ENCODE measurements around the gene UBE2I.

The UBE2I gene

DNA sequence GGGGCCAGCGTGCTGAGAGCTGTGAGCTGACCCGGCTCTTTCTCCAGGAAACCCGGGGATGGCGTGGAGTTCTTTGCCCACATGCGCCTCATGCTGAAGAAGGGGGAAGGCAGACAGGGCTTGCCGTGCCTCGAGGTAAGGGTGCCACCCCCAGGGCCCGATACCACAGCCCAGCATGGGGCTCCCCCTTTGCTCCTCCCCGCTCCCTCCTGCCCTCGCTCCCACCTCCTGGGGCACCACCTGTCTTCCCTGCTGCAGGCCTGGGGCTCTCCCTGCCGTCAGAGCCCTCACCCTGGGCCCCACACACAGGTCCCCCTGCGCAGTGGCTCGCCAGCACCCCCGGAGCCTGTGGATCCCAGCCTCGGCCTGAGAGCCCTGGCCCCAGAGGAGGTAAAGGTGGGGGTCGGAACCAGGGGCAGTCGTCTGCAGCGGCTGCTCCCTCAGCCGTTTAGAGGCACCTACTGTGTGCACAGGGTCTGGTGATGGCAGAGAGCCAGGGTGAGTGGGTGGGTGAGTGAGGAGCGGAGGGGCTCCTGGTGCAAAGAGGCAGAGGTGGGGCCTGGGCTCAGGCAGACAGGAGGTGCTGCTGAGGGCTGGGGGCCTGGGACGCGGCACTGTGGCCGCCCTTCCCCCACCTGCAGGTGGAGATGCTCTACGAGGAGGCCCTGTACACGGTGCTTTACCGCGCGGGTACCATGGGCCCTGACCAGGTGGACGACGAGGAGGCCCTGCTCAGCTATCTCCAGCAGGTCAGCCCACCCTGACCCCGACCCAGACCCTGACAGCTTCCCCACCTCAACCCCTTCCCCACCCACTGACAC lies 29.6 kb downstream of the UBE2I start:
- TF ChIP-seq, protein P1, sequence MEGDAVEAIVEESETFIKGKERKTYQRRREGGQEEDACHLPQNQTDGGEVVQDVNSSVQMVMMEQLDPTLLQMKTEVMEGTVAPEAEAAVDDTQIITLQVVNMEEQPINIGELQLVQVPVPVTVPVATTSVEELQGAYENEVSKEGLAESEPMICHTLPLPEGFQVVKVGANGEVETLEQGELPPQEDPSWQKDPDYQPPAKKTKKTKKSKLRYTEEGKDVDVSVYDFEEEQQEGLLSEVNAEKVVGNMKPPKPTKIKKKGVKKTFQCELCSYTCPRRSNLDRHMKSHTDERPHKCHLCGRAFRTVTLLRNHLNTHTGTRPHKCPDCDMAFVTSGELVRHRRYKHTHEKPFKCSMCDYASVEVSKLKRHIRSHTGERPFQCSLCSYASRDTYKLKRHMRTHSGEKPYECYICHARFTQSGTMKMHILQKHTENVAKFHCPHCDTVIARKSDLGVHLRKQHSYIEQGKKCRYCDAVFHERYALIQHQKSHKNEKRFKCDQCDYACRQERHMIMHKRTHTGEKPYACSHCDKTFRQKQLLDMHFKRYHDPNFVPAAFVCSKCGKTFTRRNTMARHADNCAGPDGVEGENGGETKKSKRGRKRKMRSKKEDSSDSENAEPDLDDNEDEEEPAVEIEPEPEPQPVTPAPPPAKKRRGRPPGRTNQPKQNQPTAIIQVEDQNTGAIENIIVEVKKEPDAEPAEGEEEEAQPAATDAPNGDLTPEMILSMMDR (IDR thresholded peaks at IDR 0.05; ENCODE audit: borderline replicate concordance, extremely low read depth, low read length, poor library complexity, severe bottlenecking): no peak
- TF ChIP-seq EZH2 (IDR thresholded peaks at IDR 0.05; ENCODE audit: borderline replicate concordance, low read depth, low read length, severe bottlenecking): no peak
- Histone ChIP-seq H3K4me2 (ENCODE audit: insufficient read depth, low read length) (no peak overlapping the region), H3K9ac (ENCODE audit: low read depth, low read length) (no peak overlapping the region)

DNA sequence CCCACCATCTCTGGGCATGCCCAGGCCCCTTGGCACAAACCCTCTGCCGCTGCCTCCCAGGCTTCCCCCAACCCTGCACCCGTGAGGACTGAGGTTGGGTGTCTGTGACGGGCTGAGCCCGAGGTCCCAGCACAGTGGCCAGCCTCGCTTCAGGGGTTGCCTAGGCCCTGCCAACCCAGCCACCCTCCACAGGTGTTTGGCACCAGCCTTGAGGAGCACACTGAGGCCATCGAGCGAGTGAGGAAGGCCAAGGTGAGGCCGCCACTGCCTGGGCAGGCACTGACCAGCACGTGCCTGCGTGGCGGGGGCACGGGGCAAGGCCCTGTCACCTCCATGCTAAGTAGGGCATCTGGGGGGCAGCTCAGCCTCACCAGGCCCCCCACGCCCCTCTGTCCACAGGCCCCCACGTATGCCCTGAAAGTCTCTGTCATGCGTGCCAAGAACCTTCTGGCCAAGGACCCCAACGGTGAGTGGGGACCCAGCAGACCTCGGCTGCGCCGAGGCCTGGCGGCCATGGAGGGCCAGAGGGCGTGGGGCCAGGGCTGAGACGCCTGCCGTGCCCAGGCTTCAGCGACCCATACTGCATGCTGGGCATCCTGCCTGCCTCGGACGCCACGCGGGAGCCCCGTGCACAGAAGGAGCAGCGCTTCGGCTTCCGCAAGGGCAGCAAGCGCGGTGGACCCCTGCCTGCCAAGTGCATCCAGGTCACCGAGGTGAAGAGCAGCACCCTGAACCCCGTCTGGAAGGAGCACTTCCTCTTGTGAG lies 31.5 kb downstream of the UBE2I start:
- TF ChIP-seq EZH2 (IDR thresholded peaks at IDR 0.05; ENCODE audit: borderline replicate concordance, low read depth, low read length, severe bottlenecking): no peak
- TF ChIP-seq, protein P1 (IDR thresholded peaks at IDR 0.05; ENCODE audit: borderline replicate concordance, extremely low read depth, low read length, poor library complexity, severe bottlenecking): no peak
- Histone ChIP-seq H3K9me3 (ENCODE audit: insufficient read depth, low read length, severe bottlenecking) (no peaks in the 10 kb centered on the region), H2AFZ (ENCODE audit: low read depth, low read length) (no peak overlapping the region), H3K27ac (ENCODE audit: low read length) (no peak overlapping the region), H3K79me2 (ENCODE audit: insufficient read depth, low read length) (no peaks in the 10 kb centered on the region), H4K20me1 (ENCODE audit: insufficient read depth, low read length) (peaks cover 26% of the 10 kb centered on the region), H3K4me3 (ENCODE audit: low read depth in 1 of 2, low read length in 2 of 2) (no peak overlapping the region), H3K36me3 (ENCODE audit: insufficient read depth, low read length) (no peaks in the 10 kb centered on the region), H3K4me1 (ENCODE audit: insufficient read depth, low read length) (peaks cover 32% of the 10 kb centered on the region), H3K9ac (ENCODE audit: low read depth, low read length) (no peak overlapping the region), H3K4me2 (ENCODE audit: insufficient read depth, low read length) (no peak overlapping the region), H3K27me3 (ENCODE audit: insufficient read depth, low read length, poor library complexity) (no peaks in the 10 kb centered on the region)
- no peak for ATAC-seq (ENCODE audit: insufficient read depth, low read depth)
- no peak for DNase-seq

More for the DNA sequence above, 29.6 kb downstream of the UBE2I start:
- peaks cover 5% of the 10 kb centered on the region for H3K27me3 ChIP-seq (ENCODE audit: insufficient read depth, low read length, poor library complexity)
- H3K79me2 ChIP-seq (ENCODE audit: insufficient read depth, low read length): no peaks in the 10 kb centered on the region
- DNase-seq: no peak
- no peak overlapping the region for H3K4me3 ChIP-seq (ENCODE audit: low read depth in 1 of 2, low read length in 2 of 2)
- peaks cover 22% of the 10 kb centered on the region for H3K4me1 ChIP-seq (ENCODE audit: insufficient read depth, low read length)
- no peak for ATAC-seq (ENCODE audit: insufficient read depth, low read depth)
- no peak overlapping the region for H2AFZ ChIP-seq (ENCODE audit: low read depth, low read length)
- H3K36me3 ChIP-seq (ENCODE audit: insufficient read depth, low read length): no peaks in the 10 kb centered on the region
- H4K20me1 ChIP-seq (ENCODE audit: insufficient read depth, low read length): peaks cover 38% of the 10 kb centered on the region
- H3K9me3 ChIP-seq (ENCODE audit: insufficient read depth, low read length, severe bottlenecking): no peaks in the 10 kb centered on the region
- no peak overlapping the region for H3K27ac ChIP-seq (ENCODE audit: low read length)

DNA sequence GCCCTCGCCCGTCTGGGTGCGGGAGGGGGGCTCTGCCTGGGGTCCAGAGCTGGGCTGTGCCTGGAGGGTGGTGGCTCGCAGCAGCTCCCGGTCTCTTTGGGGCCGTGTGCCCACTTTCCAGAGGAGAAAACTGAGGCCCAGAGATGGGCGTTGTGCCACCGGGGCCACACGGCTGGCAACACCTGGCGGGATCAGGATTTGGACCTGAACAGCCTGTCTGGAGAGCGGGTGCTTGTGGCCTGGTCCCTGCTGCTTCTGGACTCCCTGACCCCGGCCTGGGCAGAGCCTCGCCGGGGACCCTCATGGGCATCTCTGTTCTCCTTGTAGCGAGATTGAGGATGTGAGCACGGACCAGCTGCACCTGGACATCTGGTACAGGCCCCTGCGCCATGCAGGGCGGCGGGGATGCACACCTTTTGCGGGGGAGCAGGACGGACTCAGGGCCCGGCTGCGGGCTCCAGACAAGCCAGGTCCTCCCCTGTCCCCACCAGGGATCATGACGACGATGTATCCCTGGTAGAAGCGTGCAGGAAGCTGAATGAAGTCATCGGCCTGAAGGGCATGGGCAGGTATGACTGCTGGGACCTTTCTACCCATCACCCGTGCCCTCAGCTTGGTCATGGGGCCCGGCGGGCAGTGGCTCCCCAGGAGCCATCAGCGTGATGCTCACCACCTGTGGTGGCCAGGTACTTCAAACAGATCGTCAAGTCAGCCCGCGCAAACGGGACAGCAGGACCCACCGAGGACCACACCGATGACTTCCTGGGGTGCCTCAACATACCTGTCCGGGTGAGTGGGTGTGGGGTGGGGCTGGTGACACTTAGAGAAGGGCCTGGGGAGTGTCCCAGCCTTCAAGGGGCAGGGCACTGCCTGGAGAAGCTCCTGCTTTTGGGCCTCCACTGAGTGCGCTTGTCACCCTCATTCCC lies 32.3 kb downstream of the UBE2I start:
- no peaks in the 10 kb centered on the region for H3K9me3 ChIP-seq (ENCODE audit: insufficient read depth, low read length, severe bottlenecking)
- DNase-seq (no peak), ATAC-seq (ENCODE audit: insufficient read depth, low read depth) (no peak)
- no peak overlapping the region for H2AFZ ChIP-seq (ENCODE audit: low read depth, low read length)
- peaks cover 26% of the 10 kb centered on the region for H4K20me1 ChIP-seq (ENCODE audit: insufficient read depth, low read length)
- H3K4me2 ChIP-seq (ENCODE audit: insufficient read depth, low read length): peak overlapping the region; percentile 79
- peak overlapping the region; percentile 65 for H3K27ac ChIP-seq (ENCODE audit: low read length)
- peak overlapping the region in 1 of 2 experiments; percentile 37; a peak in 2 of 4 replicates for H3K4me3 ChIP-seq (ENCODE audit: low read depth in 1 of 2, low read length in 2 of 2)
- H3K27me3 ChIP-seq (ENCODE audit: insufficient read depth, low read length, poor library complexity): no peaks in the 10 kb centered on the region
- no peak for TF ChIP-seq EZH2 (IDR thresholded peaks at IDR 0.05; ENCODE audit: borderline replicate concordance, low read depth, low read length, severe bottlenecking)
- TF ChIP-seq, protein P1 (IDR thresholded peaks at IDR 0.05; ENCODE audit: borderline replicate concordance, extremely low read depth, low read length, poor library complexity, severe bottlenecking): no peak
- 0 out of 2 replicates have a peak overlapping the region, but pooled peaks have one; percentile 3 for H3K9ac ChIP-seq (ENCODE audit: low read depth, low read length)
- H3K4me1 ChIP-seq (ENCODE audit: insufficient read depth, low read length): peaks cover 32% of the 10 kb centered on the region
- H3K79me2 ChIP-seq (ENCODE audit: insufficient read depth, low read length): no peaks in the 10 kb centered on the region
- H3K36me3 ChIP-seq (ENCODE audit: insufficient read depth, low read length): no peaks in the 10 kb centered on the region
